Cardiac fibroblast (primary cell): ENCODE measurements around the gene KNCN.
A peak's percentile ranks its signal among the peaks of the same experiment; 100 is the strongest.

ENCODE experiments used
- DNase-seq, 2 donors: peaks; one replicate each; pipeline versions ENCODE4 v3.0.0 to v3.0.0-alpha.2; 2010; ENCODE audit warnings: low read depth in 2 of 2
- H3K4me3 ChIP-seq, 2 donors: replicated peaks in 1 of 2; 1 replicate in 1 of 2; 2 replicates in 1 of 2; pipeline ENCODE4 v1.5.1; 2011; ENCODE audit warnings: low read depth in 2 of 2, low read length in 2 of 2, mild to moderate bottlenecking in 2 of 2, moderate library complexity in 1 of 2
- CTCF ChIP-seq: IDR thresholded peaks from one replicate; pipeline ENCODE4 v1.5.1; 2011; ENCODE audit warnings: low read depth, mild to moderate bottlenecking, low read length, inconsistent platforms

The KNCN gene

DNA sequence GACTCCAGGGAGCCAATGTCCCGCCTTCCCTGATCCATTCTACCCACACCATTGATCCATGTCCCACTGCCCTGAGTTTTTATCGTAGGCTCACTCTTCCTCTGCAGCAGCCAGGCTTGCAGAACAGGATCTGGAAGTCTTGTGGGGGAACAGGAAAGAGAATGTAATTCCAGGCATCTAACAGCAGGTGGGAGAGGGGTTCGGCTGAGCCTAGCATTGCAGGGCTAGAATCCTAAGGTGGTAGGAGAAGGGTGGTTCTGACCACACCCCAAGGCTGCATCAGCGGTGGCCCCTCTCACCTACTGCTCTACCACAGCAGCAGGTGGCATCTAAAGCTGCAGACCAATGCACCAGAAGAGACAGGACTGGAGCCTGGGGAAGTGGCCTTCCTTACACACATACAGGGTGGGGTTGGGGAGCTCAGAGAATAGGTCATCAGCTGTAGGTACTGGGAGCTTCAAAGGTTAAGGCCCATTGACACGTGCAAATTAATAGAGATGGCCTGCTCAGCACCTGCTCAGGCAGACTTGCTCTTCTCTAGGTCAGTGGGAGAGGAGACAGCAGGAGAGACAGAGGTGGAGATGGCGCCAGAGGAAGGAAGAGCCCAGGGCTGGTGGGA is 20.5 kb downstream of the KNCN start:
- TF ChIP-seq CTCF = peak; percentile 21
- no peak overlapping the region for H3K4me3 ChIP-seq
- no peak for DNase-seq

DNA sequence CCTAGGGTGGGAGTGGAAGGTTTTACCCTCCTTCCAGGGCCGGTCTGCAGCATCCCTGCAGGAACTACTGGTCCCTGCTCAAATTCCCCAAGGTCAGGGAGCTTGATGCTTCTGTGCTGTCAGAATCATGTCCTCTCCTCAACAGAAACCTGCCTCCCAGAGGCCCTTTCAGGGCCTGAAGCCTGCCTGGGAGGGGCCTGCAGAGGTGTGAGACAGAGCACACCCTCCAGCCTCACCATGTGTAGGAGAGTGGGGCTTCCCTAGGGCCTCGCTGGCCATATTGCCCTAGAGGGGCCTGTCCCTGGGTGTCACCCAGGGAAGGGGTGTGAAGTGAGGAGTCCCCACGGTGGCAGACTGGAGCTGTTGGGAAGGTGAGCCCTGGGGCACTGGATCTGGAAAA is 21.1 kb downstream of the KNCN start:
- no peak for TF ChIP-seq CTCF
- no peak for DNase-seq
- no peak overlapping the region for H3K4me3 ChIP-seq

- TF ChIP-seq CTCF = no peak
- DNase-seq = no peak
These were observed 22.3 kb downstream of the KNCN start for GRCh38 chr1:46529031-46529630.

DNA sequence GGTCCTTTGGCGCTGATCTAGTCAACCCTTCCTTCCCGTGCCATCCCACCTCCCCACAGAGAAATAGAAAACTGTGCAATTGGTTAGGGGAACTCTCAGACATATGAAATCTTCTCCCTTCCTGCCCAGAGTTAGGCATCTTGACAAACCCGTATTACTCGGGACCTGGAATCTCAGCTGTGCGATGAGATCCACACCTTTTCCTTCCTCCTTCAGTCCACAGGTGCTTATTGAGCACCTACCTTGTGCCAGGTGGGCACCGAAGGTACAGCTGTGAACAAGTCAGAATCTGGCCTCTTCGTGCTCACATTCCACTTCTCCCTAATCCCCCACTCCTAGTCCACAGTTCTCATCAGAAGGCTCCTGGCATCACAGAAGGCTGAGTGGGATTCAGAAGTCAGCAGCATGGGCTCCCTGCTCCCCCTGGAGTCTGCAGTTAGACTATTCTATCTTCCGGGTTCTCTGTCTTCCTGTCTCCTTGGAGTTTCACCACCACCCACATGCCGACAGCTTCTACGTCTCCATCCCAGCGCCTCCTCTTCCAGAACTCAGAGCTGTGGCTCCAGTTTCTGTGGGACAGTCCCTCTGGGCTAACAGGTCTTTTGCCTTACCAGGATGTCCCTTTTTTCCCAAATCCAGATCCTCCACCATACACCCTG is 23.0 kb downstream of the KNCN start:
- TF ChIP-seq CTCF = no peak
- DNase-seq = peak; percentile 31 to 47
- no peak overlapping the region for H3K4me3 ChIP-seq

More at GRCh38 chr1:46529031-46529630, 22.3 kb downstream of the KNCN start:
- H3K4me3 ChIP-seq = no peak overlapping the region

- TF ChIP-seq CTCF = peak; percentile 96
- peak; percentile 80 to 83 for DNase-seq
These were observed 23.8 kb downstream of the KNCN start for GRCh38 chr1:46527474-46528296.

GRCh38 chr1:46526691-46527291 is 24.7 kb downstream of the KNCN start:
- no peak overlapping the region for H3K4me3 ChIP-seq
- no peak for DNase-seq
- no peak for TF ChIP-seq CTCF

More at GRCh38 chr1:46527474-46528296, 23.8 kb downstream of the KNCN start:
- H3K4me3 ChIP-seq = no peak overlapping the region
